HAP-1 (cell line): Measurements from ENCODE around the gene SPIRE1.
A peak's percentile ranks its signal among the peaks of the same experiment; 100 is the strongest.
"Not testable (repeated sequence)": the region's sequence is repeated elsewhere in the genome, so short reads cannot be mapped to it uniquely, and the experiment has no call there.

Experiments used
- DNase-seq, 2 experiments: peaks; one replicate each; pipeline ENCODE4 v3.0.0-alpha.2; 2016 to 2020; ENCODE audit warnings: low spot score in 2 of 2
- H3K27me3 ChIP-seq: fragments of 250-450 bp; sonication (Bioruptor Pico); 2 replicates; pipeline ENCODE4 v1.5.1; 2020; ENCODE audit warnings: low read depth, mild to moderate bottlenecking, moderate library complexity
- H3K36me3 ChIP-seq: fragments of 250-450 bp; sonication (Bioruptor Pico); replicated peaks from 2 replicates; pipeline ENCODE4 v1.5.1; 2020; ENCODE audit warnings: mild to moderate bottlenecking
- H3K4me1 ChIP-seq: fragments of 250-450 bp; sonication (Bioruptor Pico); 2 replicates; pipeline ENCODE4 v1.5.1; 2020; ENCODE audit warnings: mild to moderate bottlenecking
- H3K4me3 ChIP-seq: fragments of 250-450 bp; sonication (Bioruptor Pico); 2 replicates; pipeline ENCODE4 v1.5.1; 2020; ENCODE audit warnings: mild to moderate bottlenecking, moderate library complexity
- H3K9me3 ChIP-seq: fragments of 250-450 bp; sonication (Bioruptor Pico); 2 replicates; pipeline ENCODE4 v1.5.1; 2020; ENCODE audit warnings: mild to moderate bottlenecking, moderate library complexity
- in situ Hi-C: fragments of 300-500 bp; cut with MboI; formaldehyde crosslinking; loops from 3 replicates; pipeline ENCODE4 v1.14.3; 2020; ENCODE audit warnings: low sequenced_read_pairs, inconsistent platforms, mixed read lengths

The SPIRE1 gene

GRCh38 chr18:12543697-12544096 is 114.2 kb downstream of the SPIRE1 start:
- no peak overlapping the region for H3K4me3 ChIP-seq
- DNase-seq = no peak
- H3K4me1 ChIP-seq = no peaks in the 10 kb centered on the region
- no peaks in the 10 kb centered on the region for H3K9me3 ChIP-seq
- H3K27me3 ChIP-seq = no peaks in the 10 kb centered on the region
- H3K36me3 ChIP-seq = no peaks in the 10 kb centered on the region
- in situ Hi-C loops = no loop called here

- DNase-seq = no peak
- Histone ChIP-seq H3K9me3 (no peaks in the 10 kb centered on the region), H3K27me3 (no peaks in the 10 kb centered on the region), H3K4me3 (no peak overlapping the region), H3K4me1 (no peaks in the 10 kb centered on the region), H3K36me3 (no peaks in the 10 kb centered on the region)
- in situ Hi-C loops = no loop called here
These were observed 117.2 kb downstream of the SPIRE1 start for GRCh38 chr18:12540751-12541150.

GRCh38 chr18:12539158-12539557 is 118.7 kb downstream of the SPIRE1 start:
- H3K36me3 ChIP-seq, H3K4me1 ChIP-seq, in situ Hi-C loops, H3K9me3 ChIP-seq, H3K27me3 ChIP-seq, H3K4me3 ChIP-seq: not testable (repeated sequence)
- peak in 1 of 2 experiments; percentile 15 for DNase-seq

- Histone ChIP-seq H3K4me1 (no peaks in the 10 kb centered on the region), H3K4me3 (no peak overlapping the region), H3K27me3 (no peaks in the 10 kb centered on the region), H3K9me3 (no peaks in the 10 kb centered on the region), H3K36me3 (no peaks in the 10 kb centered on the region)
- no peak for DNase-seq
- in situ Hi-C loops = no loop called here
These were observed 123.1 kb downstream of the SPIRE1 start for GRCh38 chr18:12534820-12535219.

- Histone ChIP-seq H3K36me3 (no peaks in the 10 kb centered on the region), H3K4me3 (no peak overlapping the region), H3K4me1 (no peaks in the 10 kb centered on the region), H3K27me3 (no peaks in the 10 kb centered on the region), H3K9me3 (no peaks in the 10 kb centered on the region)
- in situ Hi-C loops = no loop called here
- no peak for DNase-seq
These were observed 125.2 kb downstream of the SPIRE1 start for GRCh38 chr18:12532661-12533060.

GRCh38 chr18:12531749-12532148 is 126.2 kb downstream of the SPIRE1 start:
- Histone ChIP-seq H3K4me1 (no peaks in the 10 kb centered on the region), H3K36me3 (no peaks in the 10 kb centered on the region), H3K4me3 (no peak overlapping the region), H3K27me3 (no peaks in the 10 kb centered on the region), H3K9me3 (no peaks in the 10 kb centered on the region)
- no peak for DNase-seq
- in situ Hi-C loops = no loop called here

- in situ Hi-C loops = no loop called here
- no peaks in the 10 kb centered on the region for H3K36me3 ChIP-seq
- no peak for DNase-seq
- H3K27me3 ChIP-seq = no peaks in the 10 kb centered on the region
- H3K4me3 ChIP-seq = no peak overlapping the region
- no peaks in the 10 kb centered on the region for H3K9me3 ChIP-seq
- no peaks in the 10 kb centered on the region for H3K4me1 ChIP-seq
These were observed 137.4 kb downstream of the SPIRE1 start for GRCh38 chr18:12520442-12520992.

- Histone ChIP-seq H3K9me3 (no peaks in the 10 kb centered on the region), H3K27me3 (no peaks in the 10 kb centered on the region), H3K4me3 (no peak overlapping the region), H3K36me3 (no peaks in the 10 kb centered on the region), H3K4me1 (no peaks in the 10 kb centered on the region)
- peak in 1 of 2 experiments; percentile 21 for DNase-seq
- in situ Hi-C loops = no loop called here
These were observed 138.9 kb downstream of the SPIRE1 start for GRCh38 chr18:12518832-12519531.

GRCh38 chr18:12518326-12518725 is 139.6 kb downstream of the SPIRE1 start:
- H3K27me3 ChIP-seq = no peaks in the 10 kb centered on the region
- in situ Hi-C loops = no loop called here
- no peak for DNase-seq
- no peaks in the 10 kb centered on the region for H3K9me3 ChIP-seq
- H3K4me1 ChIP-seq = no peaks in the 10 kb centered on the region
- no peak overlapping the region for H3K4me3 ChIP-seq
- no peaks in the 10 kb centered on the region for H3K36me3 ChIP-seq

- in situ Hi-C loops = no loop called here
- DNase-seq = no peak
- no peak overlapping the region for H3K4me3 ChIP-seq
- H3K27me3 ChIP-seq = no peaks in the 10 kb centered on the region
- H3K9me3 ChIP-seq = no peaks in the 10 kb centered on the region
- no peaks in the 10 kb centered on the region for H3K36me3 ChIP-seq
- H3K4me1 ChIP-seq = no peaks in the 10 kb centered on the region
These were observed 140.6 kb downstream of the SPIRE1 start for GRCh38 chr18:12517142-12517825.

GRCh38 chr18:12516049-12516630 is 141.8 kb downstream of the SPIRE1 start:
- no peaks in the 10 kb centered on the region for H3K9me3 ChIP-seq
- in situ Hi-C loops = no loop called here
- DNase-seq = no peak
- no peaks in the 10 kb centered on the region for H3K4me1 ChIP-seq
- peaks cover 3% of the 10 kb centered on the region for H3K36me3 ChIP-seq
- no peaks in the 10 kb centered on the region for H3K27me3 ChIP-seq
- no peak overlapping the region for H3K4me3 ChIP-seq

GRCh38 chr18:12515550-12515949 is 142.4 kb downstream of the SPIRE1 start:
- no peaks in the 10 kb centered on the region for H3K4me1 ChIP-seq

GRCh38 chr18:12507007-12507406 is 150.9 kb downstream of the SPIRE1 start:
- Histone ChIP-seq H3K9me3 (no peaks in the 10 kb centered on the region), H3K4me1 (no peaks in the 10 kb centered on the region), H3K4me3 (no peak overlapping the region), H3K36me3 (peaks cover 7% of the 10 kb centered on the region), H3K27me3 (no peaks in the 10 kb centered on the region)
- DNase-seq = no peak
- in situ Hi-C loops = no loop called here

More at GRCh38 chr18:12515550-12515949, 142.4 kb downstream of the SPIRE1 start:
- H3K9me3 ChIP-seq = no peaks in the 10 kb centered on the region
- H3K36me3 ChIP-seq = peaks cover 7% of the 10 kb centered on the region
- in situ Hi-C loops = no loop called here
- no peak for DNase-seq
- H3K4me3 ChIP-seq = no peak overlapping the region
- no peaks in the 10 kb centered on the region for H3K27me3 ChIP-seq

GRCh38 chr18:12500986-12501385 is 156.9 kb downstream of the SPIRE1 start:
- Histone ChIP-seq H3K4me3 (no peak overlapping the region), H3K36me3 (no peaks in the 10 kb centered on the region), H3K27me3 (no peaks in the 10 kb centered on the region), H3K4me1 (no peaks in the 10 kb centered on the region), H3K9me3 (no peaks in the 10 kb centered on the region)
- in situ Hi-C loops = no loop called here
- no peak for DNase-seq
